ENCODE results near the gene WDR88. TPM values are rescaled to one million over a fixed set of nuclear protein-coding genes. Genes with fewer than 3 reads are reported as not detected.

WDR88 gene
- total and polyA plus RNA-seq, 2 donors (not counting 1 experiment from before 2014, with no cell fraction given), result 0.47 TPM; not detected in 1

DNA sequence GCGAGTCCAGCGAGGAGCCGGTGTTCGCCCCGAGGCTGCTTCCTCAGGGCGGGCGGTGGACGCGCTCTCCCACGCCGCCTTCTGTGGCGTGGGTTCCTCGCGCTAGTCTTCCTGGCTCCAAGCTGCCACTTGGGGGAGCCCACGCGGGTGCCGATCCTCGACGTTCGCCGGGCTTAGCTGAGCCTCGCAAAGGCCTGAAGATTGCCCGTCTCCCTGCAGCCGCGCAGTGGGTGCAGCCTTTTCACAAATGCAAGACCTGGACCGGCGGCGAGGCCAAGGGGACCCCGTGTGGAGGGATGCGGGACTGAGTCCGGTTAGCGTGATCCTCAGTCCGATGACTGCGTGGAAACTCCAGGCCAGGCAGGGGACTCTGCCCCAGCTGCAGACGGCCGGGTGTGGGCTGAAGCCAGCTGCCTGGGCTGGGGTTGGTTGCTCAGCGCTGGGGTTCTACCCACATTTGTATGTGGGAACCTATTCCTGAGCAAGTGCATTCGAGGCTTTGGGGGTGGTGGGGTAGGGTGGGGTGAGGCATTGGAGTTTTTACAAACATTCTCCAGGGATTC is 45.6 kb downstream of the WDR88 start:
- Mint-ChIP-seq H3K9me3 (ENCODE audit: insufficient read depth) (no peaks in the 10 kb centered on the region), H3K4me1 (peaks cover 30% of the 10 kb centered on the region), H3K27me3 (peaks cover 3% of the 10 kb centered on the region), H3K4me3 (peak overlapping the region; percentile 97), H3K27ac (peak overlapping the region; percentile 100)
- Histone ChIP-seq H3K9me3 (ENCODE audit: control extremely low read depth in 1 of 3, control insufficient read depth in 2 of 3, insufficient read depth in 1 of 3, low read length in 2 of 3) (no peaks in the 10 kb centered on the region), H3K9ac (ENCODE audit: low read length) (peak overlapping the region; percentile 95), H3K4me3 (ENCODE audit: control extremely low read depth in 1 of 5, extremely low read depth in 1 of 5, insufficient read depth in 1 of 5, low read depth in 2 of 5, low read length in 4 of 5) (peak overlapping the region; percentile 43 to 97 (median 90)), H4K20me1 (ENCODE audit: control insufficient read depth, insufficient read depth, low read length, poor library complexity, severe bottlenecking) (no peaks in the 10 kb centered on the region), H3K36me3 (replicated peaks in 1 of 2; ENCODE audit: control extremely low read depth in 1 of 2, control insufficient read depth in 1 of 2, extremely low read depth in 1 of 2, insufficient read depth in 2 of 2, low read length in 1 of 2) (no peaks in the 10 kb centered on the region), H3K79me2 (ENCODE audit: control insufficient read depth, insufficient read depth, low read length) (peaks cover 14% of the 10 kb centered on the region), H3K4me2 (replicated peaks; ENCODE audit: low read depth, low read length, poor library complexity, severe bottlenecking) (peak overlapping the region; percentile 87), H3K27ac (ENCODE audit: low read length in 2 of 2) (peak overlapping the region; percentile 83 to 96), H3K4me1 (ENCODE audit: control insufficient read depth in 2 of 2, insufficient read depth in 2 of 2, low read length in 2 of 2) (peaks cover 12 to 34% of the 10 kb centered on the region in 2 donors), H2AFZ (ENCODE audit: insufficient read depth, low read depth, low read length, poor library complexity, severe bottlenecking) (peak overlapping the region; percentile 96), H3K27me3 (replicated peaks in 1 of 4; ENCODE audit: control extremely low read depth in 1 of 4, control insufficient read depth in 3 of 4, insufficient read depth in 4 of 4, low read length in 3 of 4) (no peaks in the 10 kb centered on the region)
- POLR2A ChIA-PET, result interaction anchor here (1.0 to 2.1 kb wide), 4 partner anchors 33 to 772 kb away, joined by 3 to 10 read pairs (median 4); partner anchors contain the start of genes CEBPG and DPY19L3
- ATAC-seq (ENCODE audit: low read depth) (peak; percentile 51), DNase-seq (no peak)
- WGBS (ENCODE audit: insufficient coverage), result under 1% methylated on average over 37 of the region's 38 CpGs
- TF ChIP-seq, protein P1, sequence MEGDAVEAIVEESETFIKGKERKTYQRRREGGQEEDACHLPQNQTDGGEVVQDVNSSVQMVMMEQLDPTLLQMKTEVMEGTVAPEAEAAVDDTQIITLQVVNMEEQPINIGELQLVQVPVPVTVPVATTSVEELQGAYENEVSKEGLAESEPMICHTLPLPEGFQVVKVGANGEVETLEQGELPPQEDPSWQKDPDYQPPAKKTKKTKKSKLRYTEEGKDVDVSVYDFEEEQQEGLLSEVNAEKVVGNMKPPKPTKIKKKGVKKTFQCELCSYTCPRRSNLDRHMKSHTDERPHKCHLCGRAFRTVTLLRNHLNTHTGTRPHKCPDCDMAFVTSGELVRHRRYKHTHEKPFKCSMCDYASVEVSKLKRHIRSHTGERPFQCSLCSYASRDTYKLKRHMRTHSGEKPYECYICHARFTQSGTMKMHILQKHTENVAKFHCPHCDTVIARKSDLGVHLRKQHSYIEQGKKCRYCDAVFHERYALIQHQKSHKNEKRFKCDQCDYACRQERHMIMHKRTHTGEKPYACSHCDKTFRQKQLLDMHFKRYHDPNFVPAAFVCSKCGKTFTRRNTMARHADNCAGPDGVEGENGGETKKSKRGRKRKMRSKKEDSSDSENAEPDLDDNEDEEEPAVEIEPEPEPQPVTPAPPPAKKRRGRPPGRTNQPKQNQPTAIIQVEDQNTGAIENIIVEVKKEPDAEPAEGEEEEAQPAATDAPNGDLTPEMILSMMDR (IDR thresholded peaks at IDR 0.05), result peak; percentile 78
- no peak for TF ChIP-seq EZH2 (IDR thresholded peaks at IDR 0.05; ENCODE audit: borderline replicate concordance, insufficient read depth, low read depth, low read length, poor library complexity, severe bottlenecking)
- intact Hi-C loops (cut with micrococcal nuclease), result loop anchor here (1.0 to 2.0 kb wide), 8 partner anchors 33 to 1187 kb away; partner anchors contain the start of genes CEBPA, GPATCH1, GPI and PDCD5
- CTCF ChIA-PET, result interaction anchor here (0.9 to 3.1 kb wide), 10 partner anchors 33 to 230 kb away, joined by 3 to 14 read pairs (median 4); partner anchors contain the start of genes CEBPA and GPATCH1
